Measurements from ENCODE around the gene PTPRA.

DNA sequence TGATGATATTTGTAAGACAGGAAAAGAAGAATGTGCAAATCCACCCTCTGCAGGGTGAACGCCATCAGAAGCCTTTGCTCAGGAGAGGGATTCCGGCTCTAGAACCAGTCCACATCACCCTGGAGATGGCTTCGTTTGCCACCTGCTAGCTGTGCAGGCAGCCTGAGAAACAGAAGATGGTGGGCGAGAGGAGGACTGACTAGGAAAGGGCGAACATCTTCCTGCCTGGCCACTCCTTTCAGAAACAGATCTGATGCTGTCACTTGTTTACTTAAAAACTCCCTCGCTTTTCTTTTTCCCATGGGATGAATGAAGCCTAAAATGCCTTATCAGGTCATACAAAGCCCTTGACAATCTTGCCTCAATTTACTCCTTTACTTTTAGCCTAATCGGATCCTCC lies 1.2 kb downstream of the PTPRA start:
- TF ChIP-seq, protein P1, sequence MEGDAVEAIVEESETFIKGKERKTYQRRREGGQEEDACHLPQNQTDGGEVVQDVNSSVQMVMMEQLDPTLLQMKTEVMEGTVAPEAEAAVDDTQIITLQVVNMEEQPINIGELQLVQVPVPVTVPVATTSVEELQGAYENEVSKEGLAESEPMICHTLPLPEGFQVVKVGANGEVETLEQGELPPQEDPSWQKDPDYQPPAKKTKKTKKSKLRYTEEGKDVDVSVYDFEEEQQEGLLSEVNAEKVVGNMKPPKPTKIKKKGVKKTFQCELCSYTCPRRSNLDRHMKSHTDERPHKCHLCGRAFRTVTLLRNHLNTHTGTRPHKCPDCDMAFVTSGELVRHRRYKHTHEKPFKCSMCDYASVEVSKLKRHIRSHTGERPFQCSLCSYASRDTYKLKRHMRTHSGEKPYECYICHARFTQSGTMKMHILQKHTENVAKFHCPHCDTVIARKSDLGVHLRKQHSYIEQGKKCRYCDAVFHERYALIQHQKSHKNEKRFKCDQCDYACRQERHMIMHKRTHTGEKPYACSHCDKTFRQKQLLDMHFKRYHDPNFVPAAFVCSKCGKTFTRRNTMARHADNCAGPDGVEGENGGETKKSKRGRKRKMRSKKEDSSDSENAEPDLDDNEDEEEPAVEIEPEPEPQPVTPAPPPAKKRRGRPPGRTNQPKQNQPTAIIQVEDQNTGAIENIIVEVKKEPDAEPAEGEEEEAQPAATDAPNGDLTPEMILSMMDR (IDR thresholded peaks at IDR 0.05), result no peak
- TF ChIP-seq POLR2A (IDR thresholded peaks at IDR 0.05), result no peak
